AG04449 (cell line): ENCODE data around the gene STXBP1.
A peak's percentile ranks its signal among the peaks of the same experiment; 100 is the strongest.

Source experiments
- CTCF ChIA-PET: fragments of 350-600 bp; formaldehyde crosslinking; extraction: SDS; loops from one replicate; lab custom pipeline; 2021; ENCODE audit warnings: antibody characterized with exemption; lab: Yijun Ruan, JAX
- POLR2A ChIA-PET: fragments of 400-600, 350-600 bp; formaldehyde crosslinking; extraction: SDS; loops from one replicate; lab custom pipeline; 2020; ENCODE audit warnings: antibody characterized with exemption, inconsistent platforms; lab: Yijun Ruan, JAX
- DNase-seq: peaks from one replicate; pipeline ENCODE4 v3.0.0-alpha.2; 2010; ENCODE audit warnings: low read depth, low spot score
- H3K4me3 ChIP-seq: 2 replicates; pipeline ENCODE4 v1.5.1; 2011; ENCODE audit warnings: low read depth, mild to moderate bottlenecking, control low read depth, low read length
- CTCF ChIP-seq: IDR thresholded peaks from one replicate; pipeline ENCODE4 v1.5.1; 2011; ENCODE audit warnings: mild to moderate bottlenecking, moderate library complexity, low read length, control low read depth, inconsistent platforms; ENCODE audit not compliant: insufficient read depth; ENCODE audit errors: missing control alignments

The STXBP1 gene

GRCh38 chr9:127566351-127567001 is 45.6 kb upstream of the STXBP1 start:
- CTCF ChIA-PET: interaction anchor here (0.7 to 1.8 kb wide), 4 partner anchors 11 to 62 kb away, joined by 3 to 6 read pairs (median 3); no protein-coding TSS in a partner anchor
- POLR2A ChIA-PET: interaction anchor here (1.2 to 1.8 kb wide), 2 partner anchors 9 to 12 kb away, joined by 3 to 7 read pairs; no protein-coding TSS in a partner anchor
- H3K4me3 ChIP-seq: peak overlapping the region; percentile 86
- no peak for DNase-seq
- TF ChIP-seq CTCF: no peak

- peak overlapping the region; percentile 86 for H3K4me3 ChIP-seq
- ChIA-PET POLR2A (interaction anchor here (1.2 to 1.8 kb wide), 2 partner anchors 10 to 12 kb away, joined by 3 to 7 read pairs; no protein-coding TSS in a partner anchor), CTCF (interaction anchor here (0.7 to 1.8 kb wide), 4 partner anchors 12 to 63 kb away, joined by 3 to 6 read pairs (median 3); no protein-coding TSS in a partner anchor)
- no peak for DNase-seq
- no peak for TF ChIP-seq CTCF
Measured at GRCh38 chr9:127567035-127567729, 44.9 kb upstream of the STXBP1 start.

GRCh38 chr9:127567730-127568617 is 44.1 kb upstream of the STXBP1 start:
- TF ChIP-seq CTCF: no peak
- DNase-seq: no peak
- peak overlapping the region; percentile 86 for H3K4me3 ChIP-seq
- ChIA-PET CTCF (interaction anchor here (0.9 to 1.8 kb wide), 3 partner anchors 32 to 64 kb away, joined by 3 to 6 read pairs (median 4); no protein-coding TSS in a partner anchor), POLR2A (interaction anchor here (0.8 to 1.4 kb wide), 5 partner anchors 9 to 48 kb away, joined by 3 to 5 read pairs (median 4); no protein-coding TSS in a partner anchor)

GRCh38 chr9:127568618-127568970 is 43.5 kb upstream of the STXBP1 start:
- DNase-seq: no peak
- no peak for TF ChIP-seq CTCF
- ChIA-PET POLR2A (interaction anchor here (0.8 to 1.4 kb wide), 4 partner anchors 8 to 49 kb away, joined by 3 to 5 read pairs (median 4); no protein-coding TSS in a partner anchor), CTCF (interaction anchor here (0.9 kb wide), 2 partner anchors 32 to 47 kb away, joined by 3 to 4 read pairs; no protein-coding TSS in a partner anchor)
- peak overlapping the region; percentile 86 for H3K4me3 ChIP-seq

- POLR2A ChIA-PET: interaction anchor here (0.8 to 1.4 kb wide), 5 partner anchors 8 to 48 kb away, joined by 3 to 4 read pairs (median 3); no protein-coding TSS in a partner anchor
- DNase-seq: no peak
- H3K4me3 ChIP-seq: peak overlapping the region; percentile 86
- no peak for TF ChIP-seq CTCF
- CTCF ChIA-PET: interaction anchor here (1.9 kb wide), 1 partner anchor 9 kb away, joined by 7 read pairs; no protein-coding TSS in a partner anchor
Measured at GRCh38 chr9:127568971-127569885, 42.8 kb upstream of the STXBP1 start.
